Right cardiac atrium (tissue), 5 donors: ENCODE data around the gene GAS5. TPM values are rescaled to one million over a fixed set of nuclear protein-coding genes. Genes with fewer than 3 reads are reported as not detected.
A peak's percentile ranks its signal among the peaks of the same experiment; 100 is the strongest.

ENCODE experiments used
- ATAC-seq, 2 donors: fragments of 200-7000 bp; cut with Tn5 transposase; one replicate each; pipeline versions ENCODE4 v1.8.0 to v1.9.1; 2020; ENCODE audit warnings: moderate library complexity in 2 of 2, mild to moderate bottlenecking in 1 of 2
- DNase-seq, 3 donors: peaks; one replicate each; pipeline ENCODE4 v3.0.0-alpha.2; 2020
- H3K27ac ChIP-seq: one replicate; pipeline ENCODE4 v1.5.1; 2013; ENCODE audit warnings: mild to moderate bottlenecking, low read length, control low read depth, moderate library complexity
- H3K27me3 ChIP-seq: one replicate; pipeline ENCODE4 v1.6.1; 2013; ENCODE audit not compliant: control insufficient read depth, insufficient read depth
- H3K4me1 ChIP-seq: one replicate; pipeline ENCODE4 v1.6.1; 2013; ENCODE audit warnings: low read length; ENCODE audit not compliant: control insufficient read depth, insufficient read depth
- H3K4me3 ChIP-seq: one replicate; pipeline ENCODE4 v1.5.1; 2013; ENCODE audit warnings: low read length, control low read depth
- H3K9me3 ChIP-seq: one replicate; pipeline ENCODE4 v1.6.1; 2013; ENCODE audit warnings: low read length; ENCODE audit not compliant: control insufficient read depth
- WGBS: extraction: QIAGEN DNeasy Blood & Tissue Kit; methylation state at CpG from one replicate; pipeline ENCODE4 v1.1.7; 2013; 5-methylcytosine and 5-hydroxymethylcytosine counted together
- intact Hi-C, 4 donors: fragments of 100-400 bp; cut with DNase I; formaldehyde crosslinking; loops; one replicate each; pipeline versions ENCODE4 v1.11.0 to v1.14.0; 2022 to 2023
- long read RNA-seq, 4 donors: library from polyadenylated mRNA; unstranded; transcript quantifications; one replicate each; pipeline ENCODE4 v2.0.0, GENCODE V29; 2020 to 2021
- polyA plus RNA-seq: library from polyadenylated mRNA; stranded (reverse); fragments of 200-250 nt; gene quantifications from one replicate; pipeline ENCODE4 v1.2.3, GENCODE V29; 2013
- total RNA-seq, 4 donors: library from RNA; stranded (reverse); fragmentation: NEBNext Ultra II Directional; extraction: Animal tissue kit (Norgen Biotek cat#: 25700); gene quantifications; one replicate each; pipeline ENCODE4 v1.2.1, GENCODE V29; 2021
- donor health status: healthy with polysubstance abuse.
- donor health status: DM: no; HTN: yes; CAD: no.
- donor health status: DM: no; HTN: no; CAD: no.
- donor health status: DM: no; HTN: yes; CAD: no; lungs with severe emphysema.
- donor health status: DM: yes; HTN: yes; CAD: no.

GAS5 gene
- 10 to 100 TPM; 69.3 to 92.6 (median 82.5) TPM for total RNA-seq
- 78.6 TPM for polyA plus RNA-seq
- long read RNA-seq, donor 1, transcript GAS5-221 (12 exons, 632 nt) = major isoform, 5 of 18 reads
- long read RNA-seq, donor 1, partial matches to known transcripts = 0 of 18 reads
- long read RNA-seq, donor 1, other reads (novel, unspliced or antisense) = 12 of 18 reads
- long read RNA-seq, donor 2, partial matches to known transcripts = 1 of 10 reads
- long read RNA-seq, donor 2, other reads (novel, unspliced or antisense) = 5 of 10 reads
- long read RNA-seq, donor 3, partial matches to known transcripts = 12 of 88 reads
- long read RNA-seq, donor 3, other reads (novel, unspliced or antisense) = 61 of 88 reads
- long read RNA-seq, donor 4, transcript GAS5-221 (12 exons, 632 nt) = major isoform, 9 of 16 reads
- long read RNA-seq, donor 4, partial matches to known transcripts = 2 of 16 reads
- long read RNA-seq, donor 4, other reads (novel, unspliced or antisense) = 4 of 16 reads

- peak within 1 kb of the TSS; percentile 95 for H3K27ac ChIP-seq
- WGBS = under 1% methylated on average over 30 of the region's 30 CpGs
- peaks cover 7% of the 10 kb centered on the region for H3K4me1 ChIP-seq
- H3K27me3 ChIP-seq = no peaks in the 10 kb centered on the region
- DNase-seq = peak; percentile 99 to 100 (median 99)
- no peaks in the 10 kb centered on the region for H3K9me3 ChIP-seq
- peak; percentile 96 to 97 for ATAC-seq
- intact Hi-C loops = no loop called here
- peak within 1 kb of the TSS; percentile 69 for H3K4me3 ChIP-seq
These were observed at the start of gene GAS5 for GRCh38 chr1:173867753-173868265. Gene GAS5, minus strand, starts transcription at chr1:173867989.

GRCh38 chr1:173917149-173917548, 49.4 kb upstream of the GAS5 start, which contains the start of gene SERPINC1:
Gene SERPINC1, minus strand, starts transcription at chr1:173917327. Its CDS starts 68 bp downstream, at chr1:173917259.
- 91% methylated on average over 3 of the region's 3 CpGs for WGBS
- ATAC-seq = no peak
- no peaks in the 10 kb centered on the region for H3K9me3 ChIP-seq
- H3K4me1 ChIP-seq = no peaks in the 10 kb centered on the region
- no peaks in the 10 kb centered on the region for H3K27me3 ChIP-seq
- no peak within 1 kb of the TSS for H3K27ac ChIP-seq
- intact Hi-C loops = no loop called here
- DNase-seq = no peak
- H3K4me3 ChIP-seq = no peak within 1 kb of the TSS

GRCh38 chr1:173916667-173917066, 48.9 kb upstream of the GAS5 start:
- WGBS = 73% methylated on average over 4 of the region's 4 CpGs
- intact Hi-C loops = no loop called here
- DNase-seq = no peak
- Histone ChIP-seq H3K27ac (no peak overlapping the region), H3K4me3 (no peak overlapping the region), H3K9me3 (no peaks in the 10 kb centered on the region), H3K4me1 (no peaks in the 10 kb centered on the region), H3K27me3 (no peaks in the 10 kb centered on the region)
- peak in 1 of 2 donors; percentile 41 for ATAC-seq

- no peak overlapping the region for H3K27ac ChIP-seq
- H3K27me3 ChIP-seq = no peaks in the 10 kb centered on the region
- no peak for DNase-seq
- 88% methylated on average over 2 of the region's 2 CpGs for WGBS
- H3K9me3 ChIP-seq = no peaks in the 10 kb centered on the region
- H3K4me3 ChIP-seq = no peak overlapping the region
- ATAC-seq = no peak
- intact Hi-C loops = no loop called here
- no peaks in the 10 kb centered on the region for H3K4me1 ChIP-seq
These were observed 47.8 kb upstream of the GAS5 start for GRCh38 chr1:173915596-173915995.

- Histone ChIP-seq H3K27ac (no peak overlapping the region), H3K27me3 (no peaks in the 10 kb centered on the region), H3K4me1 (no peaks in the 10 kb centered on the region), H3K4me3 (no peak overlapping the region), H3K9me3 (no peaks in the 10 kb centered on the region)
- no peak for ATAC-seq
- WGBS = 83% methylated on average over 13 of the region's 13 CpGs
- DNase-seq = no peak
- intact Hi-C loops = no loop called here
These were observed 46.6 kb upstream of the GAS5 start for GRCh38 chr1:173914366-173914871.

- Histone ChIP-seq H3K4me1 (no peaks in the 10 kb centered on the region), H3K4me3 (no peak overlapping the region), H3K27me3 (no peaks in the 10 kb centered on the region), H3K9me3 (no peaks in the 10 kb centered on the region), H3K27ac (no peak overlapping the region)
- 83% methylated on average over 3 of the region's 3 CpGs for WGBS
- ATAC-seq = no peak
- no peak for DNase-seq
- intact Hi-C loops = no loop called here
These were observed 45.3 kb upstream of the GAS5 start for GRCh38 chr1:173913111-173913510.

- H3K27me3 ChIP-seq = no peaks in the 10 kb centered on the region
- ATAC-seq = no peak
- H3K4me1 ChIP-seq = no peaks in the 10 kb centered on the region
- WGBS = 88% methylated on average over 6 of the region's 6 CpGs
- H3K9me3 ChIP-seq = no peaks in the 10 kb centered on the region
- no peak for DNase-seq
- intact Hi-C loops = no loop called here
- H3K27ac ChIP-seq = no peak overlapping the region
- no peak overlapping the region for H3K4me3 ChIP-seq
These were observed 36.2 kb upstream of the GAS5 start for GRCh38 chr1:173903827-173904531.

GRCh38 chr1:173900992-173901391, 33.2 kb upstream of the GAS5 start:
- Histone ChIP-seq H3K27me3 (no peaks in the 10 kb centered on the region), H3K4me3 (no peak overlapping the region), H3K27ac (no peak overlapping the region), H3K4me1 (peaks cover 1% of the 10 kb centered on the region), H3K9me3 (no peaks in the 10 kb centered on the region)
- 52% methylated on average over 3 of the region's 3 CpGs for WGBS
- ATAC-seq (no peak), DNase-seq (no peak)
- intact Hi-C loops = no loop called here

GRCh38 chr1:173900427-173900826, 32.6 kb upstream of the GAS5 start:
- Histone ChIP-seq H3K27ac (no peak overlapping the region), H3K4me3 (no peak overlapping the region), H3K4me1 (peaks cover 1% of the 10 kb centered on the region), H3K9me3 (no peaks in the 10 kb centered on the region), H3K27me3 (no peaks in the 10 kb centered on the region)
- DNase-seq (no peak), ATAC-seq (no peak)
- WGBS = 72% methylated on average over 2 of the region's 2 CpGs
- intact Hi-C loops = no loop called here

GRCh38 chr1:173894189-173894588, 26.4 kb upstream of the GAS5 start:
- Histone ChIP-seq H3K9me3 (no peaks in the 10 kb centered on the region), H3K27ac (no peak overlapping the region), H3K27me3 (no peaks in the 10 kb centered on the region), H3K4me1 (peaks cover 1% of the 10 kb centered on the region), H3K4me3 (no peak overlapping the region)
- DNase-seq (no peak), ATAC-seq (no peak)
- WGBS = 74% methylated on average over 3 of the region's 3 CpGs
- intact Hi-C loops = no loop called here

- no peaks in the 10 kb centered on the region for H3K27me3 ChIP-seq
These were observed 25.8 kb upstream of the GAS5 start for GRCh38 chr1:173893611-173894010.

More at GRCh38 chr1:173893611-173894010, 25.8 kb upstream of the GAS5 start:
- intact Hi-C loops = no loop called here
- Histone ChIP-seq H3K4me1 (peaks cover 1% of the 10 kb centered on the region), H3K27ac (no peak overlapping the region), H3K4me3 (no peak overlapping the region), H3K9me3 (no peaks in the 10 kb centered on the region)
- 96% methylated on average over 1 of the region's 1 CpG for WGBS
- DNase-seq = no peak
- ATAC-seq = no peak
